ELF-1 (cell line): ENCODE results near the gene TGIF2.
A peak's percentile ranks its signal among the peaks of the same experiment; 100 is the strongest.
"Not testable (repeated sequence)": the region's sequence is repeated elsewhere in the genome, so short reads cannot be mapped to it uniquely, and the experiment has no call there.

Source experiments
- DNase-seq: peaks from one replicate; pipeline ENCODE4 v3.0.0-alpha.2; 2016; ENCODE audit warnings: low read depth, low spot score

Gene TGIF2

GRCh38 chr20:36578356-36579041, 5.1 kb downstream of the TGIF2 start:
- no peak for DNase-seq

GRCh38 chr20:36579996-36580545, 6.7 kb downstream of the TGIF2 start:
- no peak for DNase-seq

- no peak for DNase-seq
Observed at GRCh38 chr20:36582322-36582721, 8.9 kb downstream of the TGIF2 start.

DNA sequence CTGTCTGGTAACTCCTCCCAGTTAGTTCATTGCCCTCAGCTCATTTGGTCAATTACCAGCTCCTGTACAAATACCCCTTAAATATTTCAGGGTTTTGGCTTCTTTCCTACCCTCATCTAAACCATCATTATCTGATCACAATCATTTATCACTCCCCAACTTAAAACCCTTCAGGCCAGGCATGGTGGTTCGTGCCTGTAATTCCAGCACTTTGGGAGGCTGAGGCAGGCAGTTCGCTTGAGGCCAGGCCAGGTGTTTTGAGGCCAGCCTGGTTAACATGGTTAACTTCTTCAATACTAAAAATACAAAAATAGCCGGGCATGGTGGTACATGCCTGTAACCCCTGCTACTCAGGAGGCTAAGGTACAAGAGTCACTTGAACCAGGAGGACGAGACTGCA, 9.4 kb downstream of the TGIF2 start:
- DNase-seq: no peak

GRCh38 chr20:36584018-36584481, 10.7 kb downstream of the TGIF2 start:
- DNase-seq: no peak

- DNase-seq: peak; percentile 96
Observed at GRCh38 chr20:36585410-36586125, 12.2 kb downstream of the TGIF2 start.

DNA sequence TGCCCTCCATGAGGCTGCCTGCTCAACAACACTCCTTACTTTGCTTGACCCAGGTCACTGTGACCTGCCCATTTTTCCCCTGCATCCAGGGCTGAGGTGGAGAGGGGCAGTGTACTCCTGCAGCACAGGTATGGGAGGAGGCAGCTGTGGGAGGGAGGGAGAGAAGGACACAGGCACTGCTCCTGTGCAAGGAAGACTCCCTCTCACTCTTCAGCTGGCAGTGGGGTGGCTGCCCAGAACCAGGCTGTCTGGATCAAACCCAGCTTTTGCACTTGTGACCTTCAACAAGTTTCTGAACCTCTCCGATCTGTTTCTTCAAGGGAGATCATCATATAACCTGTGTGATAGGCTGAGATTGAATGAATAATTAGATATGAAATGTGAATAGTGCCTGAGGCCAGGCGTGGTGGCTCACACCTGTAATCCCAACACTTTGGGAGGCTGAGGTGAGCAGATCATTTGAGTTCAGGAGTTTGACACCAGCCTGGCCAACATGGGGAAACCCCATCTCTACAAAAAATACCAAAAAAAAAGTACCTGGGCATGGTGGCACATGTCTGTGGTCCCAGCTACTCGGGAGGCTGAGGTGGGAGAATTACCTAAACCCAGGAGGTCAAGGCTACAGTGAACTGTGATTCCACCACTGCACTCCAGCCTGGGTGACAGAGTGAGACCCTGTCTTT, 14.1 kb downstream of the TGIF2 start:
- DNase-seq: no peak

GRCh38 chr20:36591281-36591680, 17.9 kb downstream of the TGIF2 start:
- DNase-seq: no peak

DNA sequence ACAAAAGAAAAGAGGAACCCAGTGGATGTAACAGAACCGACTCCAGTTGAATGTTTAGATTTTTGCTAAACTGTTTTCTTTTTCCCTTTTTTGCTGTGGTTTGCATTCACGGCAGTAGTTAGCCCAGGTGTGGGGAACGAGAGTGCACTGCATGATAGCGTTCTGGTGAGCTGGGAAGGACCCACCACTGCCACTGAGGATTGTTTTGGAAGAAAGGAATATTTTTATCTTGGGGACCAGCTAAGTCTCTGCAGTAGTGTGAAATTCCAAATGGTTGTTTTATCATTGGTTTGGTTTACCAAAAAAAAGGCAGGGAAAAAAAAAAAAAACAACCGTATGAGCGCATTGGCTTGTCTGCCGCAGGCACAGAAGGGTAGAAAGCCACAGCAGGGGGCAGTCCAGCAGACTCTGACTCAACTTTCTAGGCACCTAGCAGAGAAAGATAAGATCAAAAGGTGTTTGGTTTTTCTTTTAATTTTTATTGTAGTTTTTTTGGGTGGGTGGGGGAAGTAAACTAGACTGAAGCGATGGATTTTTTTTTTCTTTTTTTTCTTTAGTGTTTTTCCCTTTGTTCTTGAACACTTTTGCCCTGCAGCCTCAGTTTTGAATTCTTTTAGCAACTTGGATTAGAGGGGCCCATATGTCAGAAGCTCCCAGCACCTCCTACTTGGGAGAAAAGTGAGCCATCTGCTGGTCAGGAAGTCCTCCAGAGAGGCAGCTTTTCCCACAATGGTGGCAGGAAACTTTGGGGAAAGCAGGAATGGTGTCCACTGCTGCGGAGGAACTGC, 18.7 kb downstream of the TGIF2 start:
- peak; percentile 85 for DNase-seq

GRCh38 chr20:36593347-36593929, 20.0 kb downstream of the TGIF2 start:
- DNase-seq: no peak

DNA sequence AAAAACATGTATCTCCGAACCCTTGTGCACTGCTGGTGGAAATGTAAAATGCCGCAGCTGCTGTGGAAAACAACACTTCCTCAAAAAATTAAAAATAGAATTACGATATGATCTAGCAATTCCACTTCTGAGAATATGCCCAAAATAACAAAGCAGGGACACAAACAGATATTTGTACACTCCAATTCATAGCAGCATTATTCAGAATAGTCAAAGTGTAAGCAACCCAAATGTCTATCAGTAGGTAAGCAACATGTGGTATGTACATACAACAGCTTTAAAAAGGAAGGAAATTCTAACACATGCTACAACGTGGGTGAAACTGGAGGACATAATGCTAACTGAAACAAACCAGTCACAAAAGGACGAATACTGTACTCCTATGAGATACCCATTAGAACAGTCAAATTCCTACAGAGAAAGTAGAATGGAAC, 26.5 kb downstream of the TGIF2 start:
- no peak for DNase-seq

GRCh38 chr20:36601540-36601939, 28.1 kb downstream of the TGIF2 start:
- no peak for DNase-seq

DNA sequence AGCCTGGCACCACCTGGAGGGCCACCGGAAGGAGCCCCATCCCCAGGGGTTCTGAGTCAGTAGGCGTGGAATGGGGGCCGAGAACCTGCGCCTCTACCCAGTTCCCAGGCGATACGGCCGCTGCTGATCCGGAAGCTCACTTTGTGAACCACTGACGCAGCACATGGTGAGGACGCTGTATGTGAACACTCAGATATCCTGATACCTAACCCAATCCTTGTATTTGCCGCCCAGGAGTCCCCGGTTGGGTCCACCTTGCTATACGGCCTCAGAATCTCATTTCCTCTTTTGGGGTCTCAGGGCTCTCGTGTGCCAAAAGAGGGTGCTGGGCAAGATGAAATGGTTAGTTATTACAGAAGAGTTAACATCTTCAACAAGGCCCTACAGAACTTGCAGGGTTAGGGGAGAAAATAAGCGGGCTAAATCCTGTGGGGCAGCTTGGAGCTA, 31.6 kb downstream of the TGIF2 start:
- no peak for DNase-seq

- peak; percentile 100 for DNase-seq
Observed at GRCh38 chr20:36605399-36606157, 32.2 kb downstream of the TGIF2 start, which contains the start of gene RAB5IF. Gene RAB5IF (plus strand): TSS chr20:36605779. CDS start chr20:36605952, 173 bp downstream.

DNA sequence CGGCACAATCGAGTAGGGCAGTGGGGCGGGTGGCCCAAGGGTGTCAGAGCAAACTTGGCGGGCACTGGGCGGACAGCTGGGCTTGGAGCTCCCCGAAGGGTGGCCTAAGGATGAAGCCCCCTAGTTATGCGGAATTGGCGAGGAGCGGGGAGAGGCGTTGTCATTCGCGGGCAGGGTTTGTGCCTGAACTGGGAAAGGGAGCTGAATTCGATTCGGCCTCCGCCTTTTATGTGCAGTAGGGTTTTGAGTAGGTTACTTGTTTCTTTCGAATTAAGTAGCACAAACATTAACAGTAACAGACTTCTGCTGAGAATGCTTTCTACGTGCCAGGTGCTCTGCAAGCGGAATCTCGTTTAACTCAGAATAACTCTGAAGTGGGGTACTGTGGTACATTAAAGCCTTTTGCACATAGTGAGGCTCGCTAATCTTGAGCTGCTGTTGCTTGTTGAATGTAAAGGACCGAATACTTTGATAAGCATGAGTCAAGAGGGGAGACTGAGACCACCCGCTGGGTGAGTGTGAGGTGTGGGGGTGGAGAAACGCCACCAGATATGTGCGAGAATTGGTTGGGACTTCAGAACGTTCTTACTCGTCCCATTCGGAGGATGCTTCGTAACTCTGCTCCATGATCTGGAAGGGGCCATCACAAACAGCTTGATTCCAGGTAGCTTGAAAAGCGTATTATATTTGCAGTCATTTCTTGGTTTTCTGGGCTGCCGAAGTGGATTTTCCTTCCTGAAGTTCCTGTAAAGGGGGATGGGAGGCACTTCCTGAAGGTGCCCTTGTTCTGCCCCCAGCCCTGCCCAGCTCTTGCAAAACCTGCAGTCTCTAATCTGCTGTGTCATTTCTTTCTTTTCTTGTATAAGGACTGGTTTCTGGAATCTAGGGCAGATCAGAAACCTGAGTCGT, 33.0 kb downstream of the TGIF2 start:
- DNase-seq: peak; percentile 45

GRCh38 chr20:36607586-36608387, 34.4 kb downstream of the TGIF2 start:
- no peak for DNase-seq

DNA sequence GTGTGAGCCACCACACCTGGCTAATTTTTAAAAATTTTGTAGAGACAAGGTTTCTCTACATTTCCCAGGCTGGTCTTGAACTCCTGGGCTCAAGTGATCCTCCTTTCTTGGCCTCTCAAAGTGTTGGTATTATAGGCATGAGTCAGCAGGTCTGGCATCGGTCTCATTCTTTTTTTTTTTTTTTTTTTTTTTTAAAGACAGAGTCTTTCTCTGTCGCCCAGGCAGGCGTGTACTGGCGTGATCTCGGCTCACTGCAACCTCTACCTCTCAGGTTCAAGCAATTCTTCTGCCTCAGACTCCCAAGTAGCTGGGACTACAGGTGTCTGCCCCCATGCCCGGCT, 35.0 kb downstream of the TGIF2 start:
- DNase-seq: not testable (repeated sequence)

GRCh38 chr20:36611625-36612024, 38.2 kb downstream of the TGIF2 start:
- DNase-seq: no peak
